Measurements from ENCODE around the gene DSCAM. TPM values are rescaled to one million over a fixed set of nuclear protein-coding genes. Genes with fewer than 3 reads are reported as not detected.

The DSCAM gene
- total RNA-seq, 8 experiments from 2014 or later, result 0.05 to 8.7 (median 4.4) TPM

DNA sequence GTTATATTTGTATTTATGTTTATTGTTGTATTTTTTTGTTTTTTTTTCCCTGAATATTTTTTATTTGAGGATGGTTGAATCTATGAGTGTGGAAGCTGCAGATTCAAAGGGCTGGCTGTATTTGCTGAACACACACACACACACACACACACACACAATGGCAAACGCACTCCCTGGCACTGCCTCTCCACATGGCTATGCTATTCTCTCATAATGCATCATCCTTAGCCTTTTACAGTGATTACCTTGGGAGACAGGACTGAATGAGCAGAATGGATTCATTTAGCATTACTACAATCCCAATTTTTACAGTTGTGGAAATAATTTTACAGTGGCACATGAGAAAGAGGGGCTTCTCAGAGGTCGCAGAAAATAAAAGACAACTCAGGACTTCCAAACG lies 589.6 kb downstream of the DSCAM start:
- 0 to 88% (median 45%) methylated on average over 1 to 3 of the region's 3 CpGs; no CpG with 5 or more reads in 2 of the 10 experiments for WGBS, 10 experiments
- peak in 2 of 8 experiments; percentile 40 to 50 for ATAC-seq (replicated peaks in 6 of 8)
- in situ Hi-C loops (cut with MboI; ENCODE audit: low pct_unique_long_range_greater_than_20kb in 2 of 9, low sequenced_read_pairs in 9 of 9, unreplicated experiment in 9 of 9), result no loop called here
- Histone ChIP-seq H3K27ac (no peak overlapping the region), H3K4me1 (replicated peaks in 1 of 2) (peaks cover 0 to 3% of the 10 kb centered on the region in 2 donors), H3K4me3 (no peak overlapping the region)

DNA sequence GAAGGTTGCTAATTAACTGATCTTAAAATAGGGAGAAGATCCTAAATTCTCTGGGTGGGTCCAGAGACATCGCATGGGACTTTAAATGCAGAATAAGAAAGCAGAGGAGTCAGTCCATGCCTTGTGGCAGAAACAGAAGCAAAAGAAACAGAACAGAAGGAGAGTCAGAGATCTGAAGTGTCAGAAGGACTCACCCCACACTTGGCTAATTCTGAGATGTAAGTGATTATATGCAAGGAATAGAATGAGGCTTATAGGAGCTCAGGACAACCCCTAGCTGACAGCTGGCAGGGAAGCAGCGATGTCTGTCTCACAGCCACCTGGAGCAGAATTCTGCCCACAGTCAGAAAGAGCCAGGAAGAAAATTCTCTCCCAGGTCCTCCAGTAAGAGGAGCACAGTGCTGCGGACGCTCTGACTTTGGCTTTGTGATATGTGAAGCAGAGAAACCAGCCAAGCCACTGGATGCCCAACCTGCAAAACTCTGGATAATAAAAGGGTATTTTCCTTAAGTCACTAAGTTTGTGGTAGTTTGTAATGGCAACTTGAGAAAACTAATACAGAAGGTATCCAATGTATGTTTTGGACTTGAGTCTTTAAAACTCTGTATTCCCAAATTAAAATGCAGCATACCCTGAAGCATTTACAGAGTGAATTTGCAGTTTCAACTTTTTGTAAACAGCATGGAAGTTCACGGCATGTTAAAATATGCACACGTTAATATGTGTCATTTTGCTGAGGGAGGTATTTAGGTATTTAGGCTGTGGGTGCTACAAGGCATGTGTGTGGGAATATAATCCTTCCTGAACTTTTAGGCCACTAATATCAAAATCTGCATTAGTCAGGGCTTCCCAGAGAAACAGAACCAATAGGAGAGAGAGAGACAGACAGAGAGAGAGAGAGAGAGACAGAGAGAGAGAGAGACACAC lies 591.2 kb downstream of the DSCAM start:
- in situ Hi-C loops (cut with MboI; ENCODE audit: low pct_unique_long_range_greater_than_20kb in 2 of 9, low sequenced_read_pairs in 9 of 9, unreplicated experiment in 9 of 9), result no loop called here
- Histone ChIP-seq H3K4me3 (no peak overlapping the region), H3K27ac (no peak overlapping the region), H3K4me1 (replicated peaks in 1 of 2) (peaks cover 0 to 6% of the 10 kb centered on the region in 2 donors)
- peak in 4 of 8 experiments; percentile 9 to 83 (median 39) for ATAC-seq (replicated peaks in 6 of 8)
- WGBS, 10 experiments, result 0 to 100% (median 82%) methylated on average over 1 to 6 of the region's 6 CpGs

DNA sequence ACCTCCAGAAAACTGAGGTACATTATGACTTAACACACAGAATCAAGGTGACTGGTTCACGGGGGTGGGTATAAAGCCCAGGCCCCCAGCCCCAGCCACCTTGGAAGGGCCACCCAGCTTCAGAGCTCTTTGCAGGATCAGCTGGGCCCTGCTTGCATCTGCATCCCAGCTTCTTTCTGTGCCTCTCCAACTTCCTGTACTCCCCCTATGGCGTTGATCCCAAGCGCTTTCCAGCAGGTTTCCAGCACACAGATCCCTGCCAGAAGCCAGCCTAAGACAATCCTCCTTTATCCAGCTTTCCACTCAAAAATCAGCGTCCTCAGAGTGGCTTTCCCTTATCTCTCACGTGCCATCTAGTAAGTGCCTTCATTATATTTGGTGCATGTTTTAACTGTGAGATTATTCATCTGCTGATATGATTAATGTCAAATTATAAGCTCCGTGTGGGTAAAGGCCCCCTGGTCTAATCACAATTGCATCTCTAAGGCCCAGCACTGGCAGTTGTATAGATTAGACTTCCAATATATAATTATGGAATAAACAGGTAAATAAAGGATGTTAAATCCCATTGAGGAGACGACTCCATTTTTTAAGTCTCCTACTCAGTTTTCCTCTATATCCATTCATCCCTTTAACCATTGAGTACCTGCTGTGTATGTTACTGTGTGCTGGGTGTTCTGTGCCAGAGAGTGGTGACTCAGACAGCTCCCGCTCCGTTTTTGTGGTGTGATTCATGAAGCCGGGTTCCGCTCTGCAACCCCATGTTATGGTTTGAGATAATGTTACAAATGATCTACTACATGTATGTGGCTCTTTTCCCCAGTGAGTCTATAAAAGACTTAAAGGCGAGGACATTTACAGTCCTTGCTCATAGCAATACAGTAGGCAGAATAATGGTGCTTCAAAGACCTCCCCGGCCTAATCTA lies 592.2 kb downstream of the DSCAM start:
- no peak overlapping the region for H3K4me3 ChIP-seq
- 5 to 80% (median 62%) methylated on average over 1 to 13 of the region's 13 CpGs for WGBS, 10 experiments
- peaks cover 0 to 12% of the 10 kb centered on the region in 2 donors for H3K4me1 ChIP-seq (replicated peaks in 1 of 2)
- H3K27ac ChIP-seq, result no peak overlapping the region
- peak in 7 of 8 experiments; percentile 35 to 89 (median 73) for ATAC-seq (replicated peaks in 6 of 8)
- in situ Hi-C loops (cut with MboI; ENCODE audit: low pct_unique_long_range_greater_than_20kb in 2 of 9, low sequenced_read_pairs in 9 of 9, unreplicated experiment in 9 of 9), result no loop called here

DNA sequence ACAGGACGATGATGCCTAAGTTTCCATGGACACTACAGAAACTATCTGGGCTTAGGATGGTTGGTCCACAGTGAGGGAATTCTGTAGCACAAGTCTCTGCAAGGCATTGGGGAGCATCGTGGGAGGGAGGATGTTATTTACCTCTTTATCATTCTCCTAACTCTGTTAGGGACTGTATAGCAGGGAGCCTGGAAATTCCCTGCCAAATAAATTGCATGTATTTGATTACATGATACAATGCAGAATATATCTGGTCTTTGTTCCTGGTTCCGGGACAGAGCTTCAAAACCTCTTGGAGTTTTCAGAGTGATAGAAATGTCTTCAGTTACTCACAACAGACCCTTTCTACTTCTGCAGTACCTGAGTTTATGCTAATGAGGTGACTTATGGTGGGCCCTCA lies 593.8 kb downstream of the DSCAM start:
- H3K4me3 ChIP-seq, result no peak overlapping the region
- WGBS, 10 experiments, result 0 to 94% (median 80%) methylated on average over 1 to 3 of the region's 3 CpGs; no CpG with 5 or more reads in 3 of the 10 experiments
- in situ Hi-C loops (cut with MboI; ENCODE audit: low pct_unique_long_range_greater_than_20kb in 2 of 9, low sequenced_read_pairs in 9 of 9, unreplicated experiment in 9 of 9), result no loop called here
- no peak overlapping the region for H3K27ac ChIP-seq
- peaks cover 0 to 12% of the 10 kb centered on the region in 2 donors for H3K4me1 ChIP-seq (replicated peaks in 1 of 2)
- ATAC-seq (replicated peaks in 6 of 8), result no peak

DNA sequence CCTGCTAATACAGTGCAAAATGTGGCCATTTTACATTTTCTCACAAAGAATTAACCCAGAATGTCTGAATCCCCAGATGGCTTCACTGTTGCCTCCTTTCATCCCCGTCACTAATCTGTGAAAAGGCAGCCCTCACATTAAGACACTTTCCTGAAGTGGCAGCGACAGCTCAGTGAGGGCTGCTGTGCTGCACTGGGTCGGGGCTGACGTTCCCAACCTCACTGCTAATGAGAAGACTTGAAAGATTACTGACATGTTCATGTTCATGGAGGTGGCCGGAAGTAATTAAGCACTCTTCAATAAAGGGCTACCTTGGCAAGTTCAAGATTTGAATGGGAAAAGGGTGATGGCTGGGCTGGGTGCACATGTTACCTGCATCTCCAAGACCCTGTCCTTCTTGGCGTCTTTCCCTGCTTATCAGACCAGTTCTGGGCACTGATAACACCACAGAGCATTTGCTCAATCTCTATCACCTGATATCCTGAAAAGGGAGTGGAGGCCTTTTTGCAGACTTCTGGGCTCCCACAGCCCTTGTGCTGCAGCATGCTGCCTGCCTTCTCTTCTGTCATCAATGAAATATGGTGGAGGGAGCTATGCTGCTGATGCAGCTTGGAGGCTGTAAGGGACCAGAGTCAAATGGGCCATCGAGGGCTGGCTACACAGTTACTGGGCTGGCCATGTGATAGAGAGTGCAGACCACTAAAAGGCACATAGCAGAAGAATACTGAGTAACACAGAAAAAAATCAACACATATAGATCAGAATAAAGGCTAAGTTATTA lies 596.3 kb downstream of the DSCAM start:
- ATAC-seq (replicated peaks in 6 of 8), result peak in 5 of 8 experiments; percentile 39 to 86 (median 80)
- Histone ChIP-seq H3K4me1 (replicated peaks in 1 of 2) (peaks cover 2 to 9% of the 10 kb centered on the region in 2 donors), H3K27ac (no peak overlapping the region), H3K4me3 (no peak overlapping the region)
- in situ Hi-C loops (cut with MboI; ENCODE audit: low pct_unique_long_range_greater_than_20kb in 2 of 9, low sequenced_read_pairs in 9 of 9, unreplicated experiment in 9 of 9), result no loop called here
- 7 to 91% (median 69%) methylated on average over 2 to 6 of the region's 7 CpGs; no CpG with 5 or more reads in 3 of the 10 experiments for WGBS, 10 experiments

DNA sequence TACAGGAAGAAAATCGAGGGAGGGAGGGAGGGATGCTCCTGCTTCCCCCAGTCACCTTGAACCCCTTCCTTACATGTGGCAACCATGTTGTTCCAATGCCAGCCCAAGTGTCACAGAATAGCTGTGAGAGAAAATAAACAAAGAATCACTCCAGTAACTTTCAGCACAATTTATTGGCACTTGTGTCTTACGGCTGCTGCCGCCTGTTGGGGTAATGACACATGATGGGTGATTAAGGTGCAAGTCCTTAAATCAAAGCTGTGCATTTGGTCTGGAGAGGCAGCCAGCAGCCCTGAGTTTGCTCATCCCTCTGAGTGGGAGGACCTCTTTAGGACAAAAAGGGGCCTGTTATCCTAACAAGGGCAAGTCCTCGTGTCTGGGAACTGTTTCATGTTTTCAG lies 602.0 kb downstream of the DSCAM start:
- ATAC-seq (replicated peaks in 6 of 8), result peak in 4 of 8 experiments; percentile 14 to 30 (median 26)
- Histone ChIP-seq H3K4me1 (replicated peaks in 1 of 2) (peaks cover 4 to 27% of the 10 kb centered on the region in 2 donors), H3K4me3 (no peak overlapping the region), H3K27ac (no peak overlapping the region)
- 0 to 68% (median 25%) methylated on average over 1 to 4 of the region's 4 CpGs; no CpG with 5 or more reads in 4 of the 10 experiments for WGBS, 10 experiments
- in situ Hi-C loops (cut with MboI; ENCODE audit: low pct_unique_long_range_greater_than_20kb in 2 of 9, low sequenced_read_pairs in 9 of 9, unreplicated experiment in 9 of 9), result no loop called here

DNA sequence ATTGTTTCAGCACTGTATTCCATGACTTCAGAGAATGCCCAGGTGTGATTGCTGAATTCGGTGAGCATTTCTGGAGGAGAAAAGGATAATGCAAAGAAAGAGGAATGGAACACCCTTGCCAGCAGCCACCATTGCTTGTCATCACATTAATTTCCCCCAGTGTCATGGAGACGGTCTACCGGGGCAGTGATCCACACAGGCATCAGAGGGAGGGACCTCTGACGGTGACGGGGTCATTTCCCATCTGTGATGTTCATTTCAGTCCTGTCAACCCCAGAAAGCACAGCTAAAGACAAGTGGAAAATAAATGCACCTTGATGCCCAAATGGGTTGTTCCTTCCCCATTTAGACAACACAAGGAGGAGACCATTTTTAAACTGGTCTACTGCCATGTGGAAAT lies 603.3 kb downstream of the DSCAM start:
- in situ Hi-C loops (cut with MboI; ENCODE audit: low pct_unique_long_range_greater_than_20kb in 2 of 9, low sequenced_read_pairs in 9 of 9, unreplicated experiment in 9 of 9), result no loop called here
- ATAC-seq (replicated peaks in 6 of 8), result peak in 5 of 8 experiments; percentile 44 to 73 (median 66)
- Histone ChIP-seq H3K27ac (peak overlapping the region in 1 of 2 donors; percentile 19), H3K4me1 (replicated peaks in 1 of 2) (peaks cover 5 to 27% of the 10 kb centered on the region in 2 donors), H3K4me3 (no peak overlapping the region)
- 16 to 83% (median 52%) methylated on average over 1 to 5 of the region's 5 CpGs; no CpG with 5 or more reads in 2 of the 10 experiments for WGBS, 10 experiments

DNA sequence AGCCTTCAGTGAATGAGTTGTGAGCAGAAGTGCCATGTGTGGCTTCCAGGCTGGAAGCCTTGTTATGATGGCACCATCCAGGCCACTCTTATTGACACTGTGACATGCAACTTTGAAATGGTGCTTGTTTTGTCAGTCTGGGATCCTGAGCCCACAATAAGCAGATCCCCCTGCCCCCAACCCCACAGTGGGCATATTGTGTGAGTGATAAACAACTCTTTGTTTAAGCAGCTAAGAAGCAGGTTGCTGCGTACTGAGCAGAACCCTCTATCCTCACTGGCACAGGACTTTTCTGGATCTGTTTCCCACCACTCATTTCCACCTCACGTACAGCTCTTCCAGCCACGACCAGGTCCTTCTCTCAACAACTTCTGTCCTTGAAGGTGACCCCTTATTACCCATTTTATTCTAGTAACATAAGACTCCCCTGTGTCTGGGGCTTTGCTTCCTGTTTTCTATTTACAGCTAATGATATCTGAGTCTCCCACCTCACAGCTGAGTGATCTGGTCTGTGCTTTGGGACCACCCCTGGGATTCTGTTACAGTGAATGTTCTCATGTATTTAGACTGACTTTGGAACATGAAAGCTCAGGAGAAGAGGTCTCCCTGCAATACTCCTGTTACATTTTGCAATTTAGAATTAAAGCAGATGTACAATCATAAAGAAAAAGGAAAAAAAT lies 604.2 kb downstream of the DSCAM start:
- Histone ChIP-seq H3K4me1 (replicated peaks in 1 of 2) (peaks cover 5 to 27% of the 10 kb centered on the region in 2 donors), H3K4me3 (no peak overlapping the region), H3K27ac (no peak overlapping the region)
- 33 to 92% (median 60%) methylated on average over 1 to 3 of the region's 3 CpGs; no CpG with 5 or more reads in 5 of the 10 experiments for WGBS, 10 experiments
- in situ Hi-C loops (cut with MboI; ENCODE audit: low pct_unique_long_range_greater_than_20kb in 2 of 9, low sequenced_read_pairs in 9 of 9, unreplicated experiment in 9 of 9), result no loop called here
- peak in 1 of 8 experiments; percentile 15 for ATAC-seq (replicated peaks in 6 of 8)

DNA sequence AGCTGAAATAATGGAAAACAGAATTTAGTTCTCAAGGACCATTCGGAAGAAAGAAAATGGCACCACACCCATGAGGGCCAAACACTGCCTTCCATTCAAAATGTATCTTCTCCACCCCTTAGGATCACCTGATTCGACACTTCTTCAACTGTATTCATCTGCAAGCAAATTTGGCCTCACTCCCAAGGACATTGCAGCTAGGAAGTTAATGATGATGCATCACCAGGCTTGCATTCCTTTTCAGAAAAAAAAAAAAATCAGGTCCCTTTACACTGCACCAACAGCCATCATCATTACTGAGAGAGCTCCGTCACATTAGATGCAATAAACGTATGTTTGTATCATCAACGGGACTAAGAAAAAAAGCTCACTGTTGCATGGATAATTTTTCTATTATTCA lies 611.4 kb downstream of the DSCAM start:
- Histone ChIP-seq H3K4me3 (no peak overlapping the region), H3K27ac (no peak overlapping the region), H3K4me1 (replicated peaks in 1 of 2) (peaks cover 10 to 17% of the 10 kb centered on the region in 2 donors)
- peak in 6 of 8 experiments; percentile 50 to 88 (median 71) for ATAC-seq (replicated peaks in 6 of 8)
- in situ Hi-C loops (cut with MboI; ENCODE audit: low pct_unique_long_range_greater_than_20kb in 2 of 9, low sequenced_read_pairs in 9 of 9, unreplicated experiment in 9 of 9), result no loop called here
- 13 to 100% (median 60%) methylated on average over 1 to 5 of the region's 5 CpGs; no CpG with 5 or more reads in 2 of the 10 experiments for WGBS, 10 experiments

DNA sequence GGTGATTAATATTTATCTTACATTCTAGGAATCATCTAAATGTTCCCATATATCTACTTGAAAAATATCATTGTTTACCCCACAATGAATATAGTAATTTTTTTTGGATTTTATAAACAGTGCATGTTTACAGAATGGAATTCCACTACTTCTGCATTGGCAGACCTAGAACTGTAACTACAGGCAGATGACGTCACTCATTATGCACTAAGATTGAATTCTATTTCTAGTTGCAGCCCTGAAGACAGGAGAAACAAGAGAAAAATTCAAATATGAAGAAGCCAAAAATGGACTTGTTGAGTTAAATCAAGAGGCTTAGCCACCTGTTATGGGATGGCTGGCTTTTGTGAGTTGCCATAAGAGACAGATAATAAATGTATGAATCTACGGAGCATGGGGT lies 615.0 kb downstream of the DSCAM start:
- 20 to 100% (median 90%) methylated on average over 1 to 2 of the region's 2 CpGs for WGBS, 10 experiments
- Histone ChIP-seq H3K4me1 (replicated peaks in 1 of 2) (peaks cover 10 to 15% of the 10 kb centered on the region in 2 donors), H3K4me3 (no peak overlapping the region), H3K27ac (no peak overlapping the region)
- no peak for ATAC-seq (replicated peaks in 6 of 8)
- in situ Hi-C loops (cut with MboI; ENCODE audit: low pct_unique_long_range_greater_than_20kb in 2 of 9, low sequenced_read_pairs in 9 of 9, unreplicated experiment in 9 of 9), result no loop called here

DNA sequence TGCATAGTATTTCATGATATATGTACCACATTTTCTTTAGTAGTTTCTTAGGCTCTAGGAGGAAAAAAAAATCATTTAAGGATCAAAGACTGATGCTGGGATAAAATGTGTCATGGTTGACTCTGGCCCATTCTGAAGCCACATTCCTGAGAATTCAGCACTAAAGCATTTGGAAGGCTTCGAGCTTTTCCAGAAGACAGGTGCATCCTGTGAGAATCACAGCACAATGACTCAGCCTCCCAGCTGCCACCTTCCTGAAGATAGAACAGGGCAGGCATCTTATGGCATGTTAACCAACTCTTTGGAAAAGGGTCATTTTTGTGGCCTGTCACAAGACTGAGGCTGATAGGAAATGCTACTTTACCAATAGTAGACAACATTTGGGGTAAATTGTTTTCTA lies 619.9 kb downstream of the DSCAM start:
- 14 to 100% (median 88%) methylated on average over 1 of the region's 1 CpG; no CpG with 5 or more reads in 5 of the 10 experiments for WGBS, 10 experiments
- in situ Hi-C loops (cut with MboI; ENCODE audit: low pct_unique_long_range_greater_than_20kb in 2 of 9, low sequenced_read_pairs in 9 of 9, unreplicated experiment in 9 of 9), result no loop called here
- Histone ChIP-seq H3K27ac (no peak overlapping the region), H3K4me3 (no peak overlapping the region), H3K4me1 (replicated peaks in 1 of 2) (no peaks in the 10 kb centered on the region)
- no peak for ATAC-seq (replicated peaks in 6 of 8)

DNA sequence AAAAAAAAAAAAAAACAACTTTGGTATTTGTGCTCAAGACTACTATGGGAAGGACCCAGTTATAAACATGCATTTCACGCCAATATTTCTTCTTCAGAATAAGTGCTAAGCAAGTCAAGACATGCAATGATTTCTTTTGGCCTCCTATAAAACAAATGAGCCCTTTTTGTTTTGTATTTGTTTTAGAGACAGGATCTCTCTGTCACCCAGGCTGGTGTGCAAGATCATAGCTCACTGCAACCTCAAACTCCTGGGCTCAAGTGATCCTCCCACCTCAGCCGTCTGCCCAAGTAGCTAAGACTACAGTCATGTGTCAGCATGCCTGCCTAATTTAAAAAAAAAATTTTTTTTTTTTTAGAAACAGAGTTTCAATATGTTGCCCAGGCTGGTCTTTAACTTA lies 631.0 kb downstream of the DSCAM start:
- no peak for ATAC-seq (replicated peaks in 6 of 8)
- H3K4me3 ChIP-seq, result no peak overlapping the region
- WGBS, 10 experiments, result 0 to 100% (median 88%) methylated on average over 1 to 2 of the region's 2 CpGs; no CpG with 5 or more reads in 1 of the 10 experiments
- in situ Hi-C loops (cut with MboI; ENCODE audit: low pct_unique_long_range_greater_than_20kb in 2 of 9, low sequenced_read_pairs in 9 of 9, unreplicated experiment in 9 of 9), result no loop called here
- no peaks in the 10 kb centered on the region for H3K4me1 ChIP-seq (replicated peaks in 1 of 2)
- H3K27ac ChIP-seq, result no peak overlapping the region
